ENCODE data around the gene B3GNT8. TPM values are rescaled to one million over a fixed set of nuclear protein-coding genes. Genes with fewer than 3 reads are reported as not detected.
"Not testable (repeated sequence)": the region's sequence is repeated elsewhere in the genome, so short reads cannot be mapped to it uniquely, and the experiment has no call there.

The B3GNT8 gene
- total RNA-seq, 1 experiment from 2014 or later = not detected

DNA sequence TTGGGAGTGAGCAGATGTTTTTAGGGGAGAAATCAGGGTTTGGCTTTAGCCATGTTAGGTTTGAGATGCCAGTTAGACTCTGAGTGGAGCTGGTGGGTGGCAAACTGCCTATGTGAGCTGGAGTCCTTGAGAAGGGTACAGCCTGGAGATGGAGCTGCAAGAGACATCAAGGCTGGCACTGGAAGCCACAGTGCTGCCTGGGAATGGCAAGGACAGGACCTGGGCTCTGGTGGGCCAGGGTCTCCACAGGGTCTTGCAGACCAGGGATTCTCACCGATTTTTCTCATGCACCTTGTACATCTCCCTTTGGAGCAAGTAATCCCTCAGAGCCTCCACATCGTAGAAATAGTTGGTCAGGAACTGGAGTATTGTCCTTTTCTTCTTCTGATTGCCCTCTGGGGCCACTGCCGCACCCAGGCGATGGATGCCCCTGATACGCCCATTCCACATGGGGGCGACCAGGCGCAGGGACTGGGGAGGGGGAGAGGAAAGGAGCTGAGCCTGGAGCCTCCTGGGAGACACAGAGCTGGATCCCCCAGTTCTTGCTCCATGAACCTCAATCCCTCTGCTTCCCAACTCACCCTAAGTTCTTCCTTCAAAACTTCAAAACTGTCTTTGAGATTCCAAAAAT is 10.9 kb upstream of the B3GNT8 start:
- DNase-seq (ENCODE audit: low spot score) = no peak

DNA sequence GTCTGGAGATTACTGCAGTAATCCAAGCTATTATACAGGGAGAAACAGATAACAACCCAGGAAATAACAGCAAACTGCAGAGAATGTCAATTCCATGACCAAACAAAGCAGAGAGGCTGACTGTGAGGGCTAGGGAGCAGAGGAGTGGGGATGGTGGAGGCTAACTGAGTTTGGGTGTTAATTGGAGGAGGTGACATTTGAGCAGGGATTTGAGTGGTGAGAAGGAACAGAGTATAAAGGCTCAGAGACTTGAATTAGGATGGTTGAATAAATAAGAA is 9.4 kb upstream of the B3GNT8 start:
- no peak for DNase-seq (ENCODE audit: low spot score)

GRCh38 chr19:41435936-41436673 is 8.9 kb upstream of the B3GNT8 start:
- no peak for DNase-seq (ENCODE audit: low spot score)

DNA sequence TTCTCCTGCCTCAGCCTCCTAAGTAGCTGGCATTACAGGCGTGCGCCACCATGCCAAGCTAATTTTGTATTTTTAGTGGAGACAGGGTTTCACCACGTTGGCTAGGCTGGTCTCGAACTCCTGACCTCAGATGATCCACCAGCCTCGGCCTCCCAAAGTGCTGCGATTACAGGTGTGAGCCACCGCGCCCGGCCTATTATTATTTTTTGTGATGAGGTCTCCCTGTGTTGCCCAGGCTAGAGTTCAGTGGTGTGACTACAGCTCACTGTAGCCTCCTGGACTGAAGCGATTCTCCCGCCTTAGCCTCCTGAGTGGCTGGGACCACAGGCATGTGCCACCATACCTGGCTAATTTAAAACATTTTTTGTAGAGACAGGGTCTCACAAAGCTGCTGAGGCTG is 8.2 kb upstream of the B3GNT8 start:
- DNase-seq (ENCODE audit: low spot score) = not testable (repeated sequence)

DNA sequence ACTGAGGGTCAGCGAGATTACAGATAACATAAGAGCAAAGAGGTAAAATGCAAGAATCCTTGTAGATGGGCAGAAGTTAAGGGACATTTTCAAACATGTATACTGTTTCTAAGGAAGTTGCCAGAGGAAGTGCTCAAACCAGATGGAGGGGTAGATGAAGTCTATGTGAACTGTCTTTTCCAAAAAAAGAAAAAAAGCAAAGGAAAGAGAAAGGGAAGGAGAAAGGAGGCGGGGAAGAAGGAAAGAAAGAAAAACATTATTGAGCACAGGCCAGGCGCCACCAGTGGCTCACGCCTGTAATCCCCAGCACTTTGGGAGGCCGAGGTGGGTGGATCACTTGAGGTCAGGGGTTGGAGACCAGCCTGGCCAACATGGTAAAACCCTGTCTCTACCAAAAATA is 7.3 kb upstream of the B3GNT8 start:
- no peak for DNase-seq (ENCODE audit: low spot score)

GRCh38 chr19:41433171-41433570 is 6.0 kb upstream of the B3GNT8 start:
- DNase-seq (ENCODE audit: low spot score) = no peak

GRCh38 chr19:41431426-41432386 is 4.5 kb upstream of the B3GNT8 start:
- DNase-seq (ENCODE audit: low spot score) = no peak

DNA sequence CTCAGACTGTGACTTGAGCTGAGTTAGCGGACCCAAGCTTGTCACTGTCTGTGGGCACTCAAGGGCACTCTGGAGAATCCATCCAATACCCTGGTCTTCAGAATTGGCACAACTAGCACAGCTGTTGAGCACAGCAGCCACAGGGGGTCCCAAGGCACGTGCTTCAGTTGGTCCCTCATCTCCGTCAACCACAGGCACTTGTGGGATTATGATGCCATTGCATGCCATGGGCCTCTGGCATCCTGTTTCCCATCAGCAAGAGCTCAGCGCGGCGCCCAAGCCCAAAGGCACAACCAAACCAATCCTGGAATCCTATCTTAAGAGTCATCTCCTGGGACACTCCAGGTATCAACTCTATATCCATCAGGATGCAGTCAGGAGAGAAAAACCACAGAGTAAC is 3.7 kb upstream of the B3GNT8 start:
- DNase-seq (ENCODE audit: low spot score) = no peak

DNA sequence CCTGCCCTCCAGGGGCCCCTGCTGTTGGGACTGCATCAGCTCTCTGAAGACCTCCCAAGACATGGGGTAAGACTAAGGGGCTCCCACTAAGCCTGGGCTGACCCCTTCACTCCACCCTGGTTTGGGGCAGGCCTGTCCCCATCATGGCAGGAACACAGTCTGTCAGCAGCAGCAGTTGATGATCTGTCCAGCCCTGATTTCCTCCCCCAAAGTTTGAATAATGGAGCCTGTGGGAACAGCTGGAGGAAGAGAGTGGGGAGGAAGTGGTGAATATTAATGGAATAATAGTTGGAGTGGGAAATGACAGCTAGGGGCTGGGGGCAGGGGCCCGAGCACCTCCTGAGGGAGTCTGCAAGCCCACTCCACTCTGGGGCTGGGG is 1.3 kb upstream of the B3GNT8 start:
- no peak for DNase-seq (ENCODE audit: low spot score)

DNA sequence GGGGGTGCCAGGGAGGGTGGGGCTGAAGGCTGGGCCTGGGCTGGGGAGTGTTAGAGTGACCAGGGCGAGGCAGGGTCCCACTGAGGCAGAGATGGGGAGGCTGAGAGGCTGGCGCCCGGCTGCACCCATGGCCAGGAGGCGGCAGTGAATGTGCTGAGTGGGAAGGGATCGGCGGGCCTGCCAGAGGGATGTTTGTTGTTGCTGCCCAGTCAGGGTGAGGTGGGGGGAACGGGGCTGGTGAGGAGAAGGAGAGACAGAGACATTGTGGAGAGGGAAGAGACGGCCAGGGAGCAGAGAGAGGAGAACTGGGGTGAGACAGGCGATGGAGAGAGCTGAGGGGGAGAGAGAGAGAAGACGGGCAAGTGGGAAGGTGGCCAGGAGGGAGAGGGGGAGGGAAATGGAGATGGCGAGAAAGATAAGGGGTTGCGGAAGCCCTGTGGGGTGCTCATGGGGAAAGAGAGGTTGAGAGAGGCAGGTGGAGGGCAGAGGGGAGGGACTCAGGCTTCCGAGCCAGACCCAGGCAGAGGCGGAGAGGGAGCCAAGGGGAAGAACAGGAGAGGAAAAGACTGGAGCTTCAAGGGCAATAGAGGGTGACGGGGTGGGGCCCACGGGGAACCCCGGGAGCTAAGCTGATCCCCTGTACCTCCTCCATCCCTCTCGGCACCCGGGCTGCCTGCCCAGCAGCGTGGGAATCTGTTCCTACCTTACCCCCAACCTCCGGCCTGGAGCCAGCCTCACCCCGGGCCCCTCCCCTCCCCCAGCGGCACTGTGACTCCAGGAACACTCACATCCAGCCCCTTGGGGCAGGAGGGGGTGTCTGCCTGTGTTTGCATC is 690 bp upstream of the B3GNT8 start:
- DNase-seq (ENCODE audit: low spot score) = no peak

DNA sequence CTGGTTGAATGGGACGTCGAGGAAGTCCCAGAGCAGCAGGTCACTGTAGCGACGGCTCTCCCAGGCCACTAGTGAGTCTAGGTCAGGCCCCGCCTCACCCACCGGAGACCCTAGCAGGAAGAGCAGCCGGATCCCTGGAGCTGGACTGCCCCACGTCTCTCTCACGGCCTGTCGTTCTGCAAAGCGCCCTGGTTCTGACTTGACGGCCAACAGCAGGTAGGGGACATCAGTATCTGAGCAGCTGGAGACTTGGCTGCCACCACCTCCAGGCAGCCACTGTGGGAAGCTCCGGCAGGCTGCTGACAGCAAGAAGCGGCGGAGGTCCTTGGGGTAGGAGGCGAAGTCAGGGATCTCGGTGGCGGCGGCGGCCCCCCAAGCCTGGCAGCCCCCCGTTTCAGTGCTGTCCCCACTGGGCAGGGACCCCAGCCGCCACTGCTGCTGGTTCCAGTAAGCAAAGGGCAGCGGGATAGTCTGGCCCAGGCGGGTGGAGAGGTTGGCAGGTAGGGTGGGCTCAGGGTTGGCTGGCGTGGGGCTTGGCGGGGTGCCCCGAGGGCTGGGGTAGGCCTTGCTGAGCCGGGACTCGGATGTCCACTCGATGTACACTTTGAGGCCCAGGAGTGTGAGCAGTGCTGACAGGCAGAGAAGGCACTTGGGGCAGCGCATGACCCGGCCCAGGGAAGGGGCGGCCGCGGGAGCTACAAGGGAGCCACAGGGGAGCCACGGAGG is 895 bp downstream of the B3GNT8 start:
- no peak for DNase-seq (ENCODE audit: low spot score)

DNA sequence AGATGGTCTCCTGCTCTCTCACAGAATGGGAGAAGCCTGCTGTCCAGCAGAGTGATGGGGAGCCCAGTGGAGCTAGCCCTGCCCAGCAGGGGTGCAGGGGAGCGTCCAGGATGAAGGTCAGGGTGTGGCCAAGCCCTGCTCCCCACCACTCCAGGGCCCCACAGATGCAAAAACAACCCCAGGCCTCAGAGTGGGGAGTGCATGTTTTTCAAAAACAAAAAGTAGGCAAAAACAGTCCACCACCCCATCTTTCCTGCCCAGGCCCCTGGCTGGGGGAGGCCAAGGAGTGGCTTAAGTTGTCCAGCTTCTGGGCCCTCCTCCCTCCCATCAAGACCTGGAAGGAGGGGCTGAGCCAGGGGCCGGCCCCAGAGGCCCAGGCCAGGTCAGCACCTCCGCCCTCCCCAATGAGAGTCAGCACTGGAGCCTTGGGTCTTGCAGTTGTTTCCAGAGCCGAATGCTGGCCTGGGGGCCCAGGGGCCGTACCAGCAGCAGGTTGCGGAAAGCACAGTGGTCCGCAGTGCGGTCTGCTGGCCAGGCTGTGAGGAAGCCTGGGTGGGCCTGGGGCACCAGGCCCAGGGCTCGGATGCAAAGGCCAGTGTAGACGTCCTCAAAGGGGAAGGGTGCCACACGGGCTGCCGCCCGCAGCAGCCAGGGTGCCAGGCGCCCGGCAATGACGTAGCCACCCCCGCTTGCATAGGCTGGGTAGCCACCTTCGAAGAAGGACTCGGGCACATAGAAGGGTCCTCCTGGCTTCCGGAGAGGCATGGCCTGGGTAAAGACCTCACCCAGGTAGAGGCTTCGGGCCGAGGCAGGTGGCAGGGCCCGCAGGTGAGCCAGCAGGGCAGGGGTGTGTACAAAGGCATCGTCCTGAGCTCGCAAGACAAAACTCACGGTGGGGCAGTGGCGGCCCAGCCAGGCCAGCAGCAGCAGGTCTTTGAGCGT is 1.7 kb downstream of the B3GNT8 start:
- DNase-seq (ENCODE audit: low spot score) = no peak

- DNase-seq (ENCODE audit: low spot score) = no peak
These were observed 2.6 kb downstream of the B3GNT8 start for GRCh38 chr19:41424335-41425173.

DNA sequence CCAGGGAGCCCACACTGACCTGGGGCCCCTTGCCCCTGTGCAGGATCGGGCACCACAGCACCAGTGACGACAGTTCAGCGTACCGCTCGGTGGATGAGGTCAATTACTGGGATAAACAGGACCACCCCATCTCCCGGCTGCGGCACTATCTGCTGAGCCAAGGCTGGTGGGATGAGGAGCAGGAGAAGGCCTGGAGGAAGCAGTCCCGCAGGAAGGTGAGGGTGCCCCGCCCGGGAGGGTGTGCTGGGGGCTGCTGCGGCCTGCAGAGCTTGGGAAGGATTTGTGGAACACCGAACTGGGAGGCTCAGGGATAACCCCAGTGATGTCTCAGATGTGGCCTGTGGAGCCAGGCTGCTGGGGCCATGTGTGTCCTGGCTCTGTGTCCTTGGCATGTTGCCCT is 4.2 kb downstream of the B3GNT8 start:
- no peak for DNase-seq (ENCODE audit: low spot score)

- no peak for DNase-seq (ENCODE audit: low spot score)
These were observed 4.7 kb downstream of the B3GNT8 start for GRCh38 chr19:41422456-41422855.

- DNase-seq (ENCODE audit: low spot score) = no peak
These were observed 5.2 kb downstream of the B3GNT8 start for GRCh38 chr19:41421973-41422372.

DNA sequence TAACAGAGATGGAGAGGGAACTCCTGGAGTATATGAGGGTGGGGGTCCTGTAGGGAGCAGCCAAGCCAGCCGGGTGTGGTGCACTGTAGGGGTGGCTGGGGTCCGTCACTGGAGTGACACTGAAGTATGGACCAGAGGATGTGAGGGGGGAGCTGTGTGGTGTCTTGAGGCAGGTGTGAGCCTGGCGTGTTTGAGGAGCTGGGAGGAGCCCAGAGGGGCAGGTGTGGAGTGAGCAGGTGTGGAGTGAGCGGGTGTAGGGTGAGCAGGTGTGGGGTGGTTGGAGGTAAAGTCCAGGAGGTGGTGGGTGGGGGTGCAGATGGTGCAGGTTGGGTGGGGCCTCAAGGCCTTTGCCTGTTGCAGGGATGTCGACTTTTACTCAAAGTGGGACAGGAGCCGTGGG is 5.9 kb downstream of the B3GNT8 start:
- DNase-seq (ENCODE audit: low spot score) = no peak

- DNase-seq (ENCODE audit: low spot score) = no peak
These were observed 6.9 kb downstream of the B3GNT8 start for GRCh38 chr19:41420101-41420880.

Measured in H4 (cell line).